ENCODE measurements around the gene UCN3.

The UCN3 gene

DNA sequence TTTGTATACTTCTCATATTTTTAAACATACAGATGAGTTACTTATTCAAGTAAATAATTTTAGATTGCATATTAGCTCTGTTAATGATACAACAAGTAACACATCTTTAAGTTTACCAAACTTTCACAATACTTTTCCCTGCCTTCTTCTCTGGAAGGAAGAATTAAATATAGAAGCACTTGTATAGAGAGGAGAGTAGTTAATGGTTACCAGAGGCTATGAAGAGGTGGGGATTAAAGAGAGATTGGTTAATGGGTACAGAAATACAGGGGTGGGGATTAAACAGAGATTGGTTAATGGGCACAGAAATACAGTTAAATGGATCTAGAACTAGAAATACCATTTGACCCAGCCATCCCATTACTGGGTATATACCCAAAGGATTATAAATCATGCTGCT, 20.0 kb upstream of the UCN3 start:
- no peak overlapping the region for H3K4me3 ChIP-seq (ENCODE audit: low read depth, low read length)
- ChIA-PET CTCF (no interaction called here), POLR2A (no interaction called here)
- DNase-seq (ENCODE audit: low read depth, low spot score) = no peak
- TF ChIP-seq, protein P1, sequence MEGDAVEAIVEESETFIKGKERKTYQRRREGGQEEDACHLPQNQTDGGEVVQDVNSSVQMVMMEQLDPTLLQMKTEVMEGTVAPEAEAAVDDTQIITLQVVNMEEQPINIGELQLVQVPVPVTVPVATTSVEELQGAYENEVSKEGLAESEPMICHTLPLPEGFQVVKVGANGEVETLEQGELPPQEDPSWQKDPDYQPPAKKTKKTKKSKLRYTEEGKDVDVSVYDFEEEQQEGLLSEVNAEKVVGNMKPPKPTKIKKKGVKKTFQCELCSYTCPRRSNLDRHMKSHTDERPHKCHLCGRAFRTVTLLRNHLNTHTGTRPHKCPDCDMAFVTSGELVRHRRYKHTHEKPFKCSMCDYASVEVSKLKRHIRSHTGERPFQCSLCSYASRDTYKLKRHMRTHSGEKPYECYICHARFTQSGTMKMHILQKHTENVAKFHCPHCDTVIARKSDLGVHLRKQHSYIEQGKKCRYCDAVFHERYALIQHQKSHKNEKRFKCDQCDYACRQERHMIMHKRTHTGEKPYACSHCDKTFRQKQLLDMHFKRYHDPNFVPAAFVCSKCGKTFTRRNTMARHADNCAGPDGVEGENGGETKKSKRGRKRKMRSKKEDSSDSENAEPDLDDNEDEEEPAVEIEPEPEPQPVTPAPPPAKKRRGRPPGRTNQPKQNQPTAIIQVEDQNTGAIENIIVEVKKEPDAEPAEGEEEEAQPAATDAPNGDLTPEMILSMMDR (IDR thresholded peaks at IDR 0.05; ENCODE audit: insufficient read depth, low read length, missing control alignments) = no peak

DNA sequence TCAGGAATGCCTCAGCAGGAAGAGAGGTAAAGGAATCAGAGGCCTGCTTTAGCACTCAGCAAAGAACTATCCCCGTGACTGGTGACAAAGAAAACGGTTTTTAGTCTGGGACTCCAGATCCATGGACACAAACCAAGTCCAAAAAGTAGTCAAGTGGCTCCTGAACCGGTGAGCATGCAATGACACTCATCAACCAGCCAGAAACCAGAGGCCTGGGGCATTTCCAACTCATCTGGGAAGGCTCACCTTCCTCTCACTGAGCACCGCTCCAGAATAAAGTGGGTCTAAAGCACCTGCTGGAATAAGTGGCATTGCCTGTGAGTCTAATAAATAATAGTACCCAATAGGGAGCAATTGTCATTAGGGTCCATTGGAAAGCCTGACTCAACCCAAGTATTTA, 17.9 kb upstream of the UCN3 start:
- no peak overlapping the region for H3K4me3 ChIP-seq (ENCODE audit: low read depth, low read length)
- CTCF ChIA-PET = no interaction called here
- POLR2A ChIA-PET = no interaction called here
- TF ChIP-seq, protein P1 (IDR thresholded peaks at IDR 0.05; ENCODE audit: insufficient read depth, low read length, missing control alignments) = no peak
- no peak for DNase-seq (ENCODE audit: low read depth, low spot score)

DNA sequence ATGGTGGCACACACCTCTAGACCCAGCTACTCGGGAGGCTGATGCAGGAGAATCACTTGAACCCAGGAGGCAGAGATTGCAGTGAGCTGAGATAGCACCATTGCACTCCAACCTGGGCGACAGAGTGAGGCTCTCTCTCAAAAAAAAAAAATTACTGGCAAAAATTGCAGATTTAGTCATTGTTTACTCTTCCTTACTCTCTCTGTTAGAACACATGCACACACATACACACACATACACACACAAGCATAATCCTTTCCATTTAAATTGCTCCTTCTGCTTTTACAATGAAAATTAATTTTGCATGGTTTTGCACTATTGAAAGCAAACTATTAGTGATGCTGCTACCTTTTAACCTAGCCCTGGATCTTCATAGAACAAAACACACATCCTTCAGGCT, 15.4 kb upstream of the UCN3 start:
- TF ChIP-seq, protein P1 (IDR thresholded peaks at IDR 0.05; ENCODE audit: insufficient read depth, low read length, missing control alignments) = no peak
- POLR2A ChIA-PET = no interaction called here
- CTCF ChIA-PET = no interaction called here
- no peak overlapping the region for H3K4me3 ChIP-seq (ENCODE audit: low read depth, low read length)
- DNase-seq (ENCODE audit: low read depth, low spot score) = no peak

DNA sequence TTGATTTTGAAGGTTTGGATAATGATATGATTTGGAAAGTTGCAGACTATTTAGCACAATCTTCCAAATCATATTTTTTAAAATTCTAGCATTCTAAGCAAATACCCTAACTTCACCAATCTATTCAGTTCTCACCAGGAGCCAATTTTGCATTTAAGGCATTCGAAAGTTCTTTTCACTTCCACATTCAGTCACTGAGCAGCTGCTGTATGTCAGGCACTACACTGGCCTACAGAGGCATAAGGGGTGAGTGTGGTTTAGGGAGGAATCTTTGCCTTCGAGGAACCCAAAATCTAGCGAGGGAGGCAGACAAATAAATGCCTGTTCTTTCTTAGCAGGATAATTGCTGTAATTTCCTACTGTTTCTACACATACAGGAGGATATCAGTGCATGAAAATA, 10.7 kb upstream of the UCN3 start:
- ChIA-PET CTCF (no interaction called here), POLR2A (no interaction called here)
- no peak for DNase-seq (ENCODE audit: low read depth, low spot score)
- no peak overlapping the region for H3K4me3 ChIP-seq (ENCODE audit: low read depth, low read length)
- TF ChIP-seq, protein P1 (IDR thresholded peaks at IDR 0.05; ENCODE audit: insufficient read depth, low read length, missing control alignments) = no peak

DNA sequence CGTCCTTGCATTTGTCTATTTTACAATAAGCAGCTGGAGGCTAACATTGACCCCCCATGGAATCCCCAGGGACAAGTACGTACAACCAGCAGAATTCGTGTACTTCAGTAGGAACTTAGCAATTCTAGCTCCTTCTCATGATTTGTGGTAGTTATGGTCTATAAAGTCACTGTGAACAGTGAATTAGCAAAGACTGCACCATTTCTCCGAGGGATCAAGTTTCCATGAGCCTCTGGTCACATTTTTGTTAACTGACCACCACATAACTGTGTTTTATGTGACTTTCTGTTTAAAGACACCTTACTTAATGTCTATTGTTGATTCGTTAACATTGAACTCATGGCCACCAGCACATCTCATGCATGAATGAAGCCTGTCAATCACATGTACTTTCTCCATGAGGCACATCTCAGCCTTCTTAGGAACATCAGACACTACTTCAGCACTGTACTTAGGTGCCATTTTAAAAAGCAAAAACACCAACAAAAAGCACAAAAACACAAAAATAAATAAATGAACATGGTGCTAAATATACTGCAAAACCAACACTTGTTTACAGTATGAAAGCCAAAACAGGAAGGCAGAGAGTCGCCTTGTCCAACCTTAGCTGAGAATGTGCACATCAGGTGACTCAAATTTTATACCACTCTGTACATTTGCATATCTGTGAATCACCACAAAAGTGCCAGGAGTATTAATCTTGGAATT, 9.0 kb upstream of the UCN3 start:
- H3K4me3 ChIP-seq (ENCODE audit: low read depth, low read length) = no peak overlapping the region
- no peak for DNase-seq (ENCODE audit: low read depth, low spot score)
- POLR2A ChIA-PET = no interaction called here
- CTCF ChIA-PET = interaction anchor here (1.6 kb wide), 1 partner anchor 506 kb away, joined by 5 read pairs; no protein-coding TSS in a partner anchor
- TF ChIP-seq, protein P1 (IDR thresholded peaks at IDR 0.05; ENCODE audit: insufficient read depth, low read length, missing control alignments) = no peak

DNA sequence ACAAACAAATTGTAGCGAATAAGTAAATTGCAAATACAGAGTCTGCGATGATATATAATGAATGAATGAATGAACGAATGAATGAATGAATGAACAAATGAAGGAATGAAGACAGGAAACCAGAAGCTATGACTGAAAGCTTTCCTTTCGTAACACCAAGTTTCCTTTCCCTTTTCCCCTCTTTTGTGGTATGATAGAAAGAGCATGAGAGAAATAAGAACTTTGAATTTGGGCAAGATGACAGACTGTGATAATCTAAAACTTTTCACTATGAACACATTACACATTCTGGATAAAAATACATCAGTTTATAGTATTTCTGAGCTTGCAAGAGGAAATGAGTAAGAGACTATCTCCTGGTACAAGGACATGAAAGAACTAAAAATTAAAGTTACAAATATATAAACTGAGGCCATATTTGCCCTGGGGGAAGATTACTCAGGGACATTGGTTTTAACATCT, 8.4 kb upstream of the UCN3 start:
- H3K4me3 ChIP-seq (ENCODE audit: low read depth, low read length) = no peak overlapping the region
- ChIA-PET CTCF (interaction anchor here (1.6 kb wide), 1 partner anchor 507 kb away, joined by 5 read pairs; no protein-coding TSS in a partner anchor), POLR2A (no interaction called here)
- TF ChIP-seq, protein P1 (IDR thresholded peaks at IDR 0.05; ENCODE audit: insufficient read depth, low read length, missing control alignments) = no peak
- no peak for DNase-seq (ENCODE audit: low read depth, low spot score)
